GM19043 (cell line): ENCODE measurements around the gene IKZF1.

ENCODE experiments used
- ATAC-seq: cut with Tn5 transposase; IDR thresholded peaks from one replicate; pipeline ENCODE4 v1.9.1; 2021; ENCODE audit warnings: low read depth; ENCODE audit not compliant: unreplicated experiment

IKZF1 gene

GRCh38 chr7:50304129-50304910, at the start of gene IKZF1:
Gene IKZF1, plus strand, starts transcription at chr7:50304716. Its CDS starts 14,346 bp downstream, at chr7:50319062.
- peak; percentile 24 for ATAC-seq

- no peak for ATAC-seq
These were observed 42.9 kb upstream of the IKZF1 start for GRCh38 chr7:50261593-50261992.

GRCh38 chr7:50262446-50262845, 42.1 kb upstream of the IKZF1 start:
- peak; percentile 2 for ATAC-seq

- ATAC-seq, result peak; percentile 58
These were observed 41.4 kb upstream of the IKZF1 start for GRCh38 chr7:50262916-50263690.

GRCh38 chr7:50264908-50265307, 39.6 kb upstream of the IKZF1 start:
- no peak for ATAC-seq

GRCh38 chr7:50265968-50266634, 38.4 kb upstream of the IKZF1 start:
- no peak for ATAC-seq

GRCh38 chr7:50266635-50267386, 37.7 kb upstream of the IKZF1 start:
- ATAC-seq, result peak; percentile 32

- ATAC-seq, result no peak
These were observed 36.9 kb upstream of the IKZF1 start for GRCh38 chr7:50267525-50268041.

- peak; percentile 19 for ATAC-seq
These were observed 36.3 kb upstream of the IKZF1 start for GRCh38 chr7:50268223-50268622.

GRCh38 chr7:50268990-50269389, 35.5 kb upstream of the IKZF1 start:
- ATAC-seq, result no peak

- peak; percentile 26 for ATAC-seq
These were observed 33.9 kb upstream of the IKZF1 start for GRCh38 chr7:50270531-50271018.

GRCh38 chr7:50272808-50273207, 31.7 kb upstream of the IKZF1 start:
- peak; percentile 38 for ATAC-seq

- ATAC-seq, result no peak
These were observed 31.2 kb upstream of the IKZF1 start for GRCh38 chr7:50273301-50273700.

GRCh38 chr7:50273870-50274269, 30.6 kb upstream of the IKZF1 start:
- no peak for ATAC-seq

- ATAC-seq, result no peak
These were observed 30.2 kb upstream of the IKZF1 start for GRCh38 chr7:50274361-50274760.

GRCh38 chr7:50275430-50275829, 29.1 kb upstream of the IKZF1 start:
- no peak for ATAC-seq

- no peak for ATAC-seq
These were observed 28.0 kb upstream of the IKZF1 start for GRCh38 chr7:50276483-50276882.

- no peak for ATAC-seq
These were observed 26.4 kb upstream of the IKZF1 start for GRCh38 chr7:50278120-50278519.

- ATAC-seq, result peak; percentile 93
These were observed 22.7 kb upstream of the IKZF1 start for GRCh38 chr7:50281680-50282445.
